ENCODE results near the gene AEN. TPM values are rescaled to one million over a fixed set of nuclear protein-coding genes. Genes with fewer than 3 reads are reported as not detected.
A peak's percentile ranks its signal among the peaks of the same experiment; 100 is the strongest.

AEN gene
- total RNA-seq: 78.0 and 83.0 TPM in 2 replicates

GRCh38 chr15:88620995-88621772 lies at the start of gene AEN:
Gene AEN (plus strand): TSS chr15:88621340. CDS start chr15:88626210, 4,870 bp downstream.

GRCh38 chr15:88638626-88639372 lies 17.7 kb downstream of the AEN start, which contains the start of gene ISG20:
Gene ISG20 (plus strand): TSS chr15:88639016. CDS start chr15:88639367, 351 bp downstream.

Small RNA genes within 50 kb of the gene (small RNA-seq; reads per million reads assigned to genes)
- 0.64 reads per million, percentile 41 among the genes with 10 or more reads in this experiment for gene MIR1179
- gene MIR7-2: 0.88 reads per million, percentile 53 among the genes with 10 or more reads in this experiment

Other genes starting within 250 kb of the AEN start
- 14.7 and 15.6 TPM in 2 replicates for gene MRPL46, start 154.0 kb upstream of the AEN start, total RNA-seq
- 32.4 and 34.3 TPM in 2 replicates for gene MRPS11, start 153.6 kb upstream of the AEN start, total RNA-seq
- 5.3 and 6.9 TPM in 2 replicates for gene DET1, start 74.7 kb upstream of the AEN start, total RNA-seq
- gene ISG20, start 17.7 kb downstream of the AEN start, total RNA-seq: 4.5 and 4.9 TPM in 2 replicates
- under 0.01 and 0.48 TPM in 2 replicates for gene ACAN, start 182.1 kb downstream of the AEN start, total RNA-seq

Data from vein endothelial cell (primary cell).